ENCODE data around the gene ASIC3.

ASIC3 gene

DNA sequence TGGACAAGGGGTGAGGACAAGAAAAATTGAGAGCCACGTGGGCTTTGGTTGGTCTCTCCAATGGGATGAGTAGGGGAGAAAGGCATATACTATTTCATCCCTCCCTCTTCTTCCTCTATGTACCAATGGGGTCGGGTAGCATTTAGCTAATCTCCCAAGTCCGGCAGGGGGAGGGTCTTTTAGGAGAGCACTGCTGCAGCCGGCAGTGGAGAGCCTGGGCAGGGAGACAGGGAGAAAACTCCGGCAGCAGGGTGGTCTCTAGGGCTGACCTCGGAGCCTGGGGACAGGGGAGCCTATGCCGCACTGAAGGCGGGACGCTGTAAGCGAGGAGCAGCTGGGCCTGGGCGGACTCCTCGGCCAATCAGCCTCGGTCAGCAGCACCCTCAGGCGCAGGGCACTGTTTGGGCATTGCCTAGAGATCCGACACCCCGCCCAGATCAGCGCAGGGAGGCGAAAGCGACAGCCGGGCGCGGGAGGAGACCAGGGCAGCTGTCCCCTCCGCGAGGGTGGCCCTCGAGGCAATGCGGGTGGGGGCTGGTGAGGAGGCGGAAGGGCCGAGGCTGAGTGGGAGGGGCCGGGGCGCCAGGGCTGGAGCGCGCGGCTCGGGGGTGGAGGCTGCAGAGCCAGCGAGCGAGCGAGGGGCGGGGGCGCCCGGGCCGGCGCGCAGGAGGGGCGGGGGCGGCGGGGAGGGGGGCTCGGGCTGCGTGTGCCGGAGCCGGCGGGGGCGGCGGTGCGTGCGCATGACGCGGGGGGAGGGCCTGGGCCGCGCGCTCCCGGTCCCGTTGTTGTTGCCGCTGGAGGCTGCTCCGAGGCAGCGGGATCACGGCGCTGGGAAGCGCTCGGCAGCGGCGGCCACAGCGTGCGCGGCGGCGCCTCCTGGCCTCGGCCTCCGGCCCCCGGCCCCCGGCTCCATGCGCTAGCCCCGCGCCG, 37.6 kb downstream of the ASIC3 start, which contains the start of gene AGAP3:
Gene AGAP3 (plus strand): TSS at position 785 of the 930 bp plus-strand sequence. CDS start 267 bp downstream, outside the sequence.
- H3K4me1 ChIP-seq (ENCODE audit: control insufficient read depth, insufficient read depth, low read length), result peaks cover 63% of the 10 kb centered on the region
- peak within 1 kb of the TSS; percentile 93 for H3K4me3 ChIP-seq (ENCODE audit: low read length)
- H3K27me3 ChIP-seq (replicated peaks; ENCODE audit: control insufficient read depth, insufficient read depth, low read length), result no peaks in the 10 kb centered on the region
- H3K9ac ChIP-seq (ENCODE audit: low read length), result peak within 1 kb of the TSS; percentile 90
- H3K36me3 ChIP-seq (ENCODE audit: control insufficient read depth, insufficient read depth, low read length, severe bottlenecking), result no peaks in the 10 kb centered on the region
- no peaks in the 10 kb centered on the region for H3K9me3 ChIP-seq (ENCODE audit: control insufficient read depth, low read length)
- peak; percentile 92 for DNase-seq (ENCODE audit: low read depth)

DNA sequence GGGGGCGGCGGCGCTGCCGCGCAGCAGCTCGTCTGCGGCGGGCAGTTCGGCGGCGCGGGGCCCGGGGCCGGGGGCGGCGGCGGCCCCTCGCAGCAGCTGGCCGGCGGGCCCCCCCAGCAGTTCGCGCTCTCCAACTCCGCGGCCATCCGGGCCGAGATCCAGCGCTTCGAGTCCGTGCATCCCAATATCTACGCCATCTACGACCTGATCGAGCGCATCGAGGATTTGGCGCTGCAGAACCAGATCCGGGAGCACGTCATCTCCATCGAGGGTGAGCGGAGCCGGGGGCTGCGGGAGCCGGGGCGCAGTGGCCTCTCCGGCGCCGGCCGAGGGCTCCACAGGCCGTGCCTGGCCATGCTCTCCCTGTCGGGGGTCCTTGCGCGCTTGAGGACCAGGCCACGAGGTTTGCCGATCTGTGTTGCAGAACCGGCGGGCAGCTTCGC, 38.5 kb downstream of the ASIC3 start:
- H3K4me1 ChIP-seq (ENCODE audit: control insufficient read depth, insufficient read depth, low read length), result peaks cover 63% of the 10 kb centered on the region
- H3K4me3 ChIP-seq (ENCODE audit: low read length), result peak overlapping the region; percentile 93
- H3K27me3 ChIP-seq (replicated peaks; ENCODE audit: control insufficient read depth, insufficient read depth, low read length), result no peaks in the 10 kb centered on the region
- H3K9ac ChIP-seq (ENCODE audit: low read length), result peak overlapping the region; percentile 90
- DNase-seq (ENCODE audit: low read depth), result peak; percentile 68
- no peaks in the 10 kb centered on the region for H3K9me3 ChIP-seq (ENCODE audit: control insufficient read depth, low read length)
- H3K36me3 ChIP-seq (ENCODE audit: control insufficient read depth, insufficient read depth, low read length, severe bottlenecking), result no peaks in the 10 kb centered on the region

DNA sequence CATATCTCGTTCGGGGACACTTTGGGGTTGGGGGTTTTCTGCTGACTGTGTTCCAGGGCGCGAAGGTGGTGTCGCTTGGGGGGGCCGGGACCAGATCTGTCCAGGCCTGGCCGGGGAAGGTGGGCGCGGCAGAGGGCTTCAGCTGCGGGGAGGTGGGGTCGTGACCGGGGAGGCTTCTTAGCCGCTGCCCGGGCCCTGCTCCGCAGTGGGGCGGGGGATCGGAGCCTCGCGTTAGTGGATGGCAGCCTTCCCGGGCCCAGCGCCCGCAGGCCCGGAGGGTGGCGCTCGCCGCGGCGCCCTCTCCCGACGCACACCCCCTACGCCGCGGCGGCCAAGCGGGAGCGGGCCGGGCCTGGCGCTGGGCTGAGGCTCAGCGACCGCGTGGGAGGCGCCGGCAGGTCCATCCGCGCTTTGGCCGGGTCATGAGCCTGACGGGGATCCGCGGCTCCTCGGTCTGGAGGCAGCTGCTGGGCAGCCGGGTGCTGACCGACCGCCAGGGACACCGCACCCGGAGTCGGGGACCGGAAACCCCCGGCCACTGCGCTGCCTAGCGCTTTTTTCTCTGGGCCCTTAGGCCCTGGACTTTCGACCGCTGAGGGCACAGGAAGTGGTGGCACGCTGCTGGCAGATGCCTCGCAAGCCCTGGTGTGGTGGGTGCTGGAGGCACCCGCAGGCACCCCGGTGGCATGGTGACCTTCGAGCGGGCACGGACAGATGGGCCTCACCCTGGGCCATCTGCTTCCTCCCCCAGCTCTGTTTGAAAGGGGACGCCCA, 39.1 kb downstream of the ASIC3 start:
- peak; percentile 84 for DNase-seq (ENCODE audit: low read depth)
- Histone ChIP-seq H3K27me3 (replicated peaks; ENCODE audit: control insufficient read depth, insufficient read depth, low read length) (no peaks in the 10 kb centered on the region), H3K4me3 (ENCODE audit: low read length) (peak overlapping the region; percentile 93), H3K4me1 (ENCODE audit: control insufficient read depth, insufficient read depth, low read length) (peaks cover 63% of the 10 kb centered on the region), H3K36me3 (ENCODE audit: control insufficient read depth, insufficient read depth, low read length, severe bottlenecking) (no peaks in the 10 kb centered on the region), H3K9me3 (ENCODE audit: control insufficient read depth, low read length) (no peaks in the 10 kb centered on the region), H3K9ac (ENCODE audit: low read length) (peak overlapping the region; percentile 90)

DNA sequence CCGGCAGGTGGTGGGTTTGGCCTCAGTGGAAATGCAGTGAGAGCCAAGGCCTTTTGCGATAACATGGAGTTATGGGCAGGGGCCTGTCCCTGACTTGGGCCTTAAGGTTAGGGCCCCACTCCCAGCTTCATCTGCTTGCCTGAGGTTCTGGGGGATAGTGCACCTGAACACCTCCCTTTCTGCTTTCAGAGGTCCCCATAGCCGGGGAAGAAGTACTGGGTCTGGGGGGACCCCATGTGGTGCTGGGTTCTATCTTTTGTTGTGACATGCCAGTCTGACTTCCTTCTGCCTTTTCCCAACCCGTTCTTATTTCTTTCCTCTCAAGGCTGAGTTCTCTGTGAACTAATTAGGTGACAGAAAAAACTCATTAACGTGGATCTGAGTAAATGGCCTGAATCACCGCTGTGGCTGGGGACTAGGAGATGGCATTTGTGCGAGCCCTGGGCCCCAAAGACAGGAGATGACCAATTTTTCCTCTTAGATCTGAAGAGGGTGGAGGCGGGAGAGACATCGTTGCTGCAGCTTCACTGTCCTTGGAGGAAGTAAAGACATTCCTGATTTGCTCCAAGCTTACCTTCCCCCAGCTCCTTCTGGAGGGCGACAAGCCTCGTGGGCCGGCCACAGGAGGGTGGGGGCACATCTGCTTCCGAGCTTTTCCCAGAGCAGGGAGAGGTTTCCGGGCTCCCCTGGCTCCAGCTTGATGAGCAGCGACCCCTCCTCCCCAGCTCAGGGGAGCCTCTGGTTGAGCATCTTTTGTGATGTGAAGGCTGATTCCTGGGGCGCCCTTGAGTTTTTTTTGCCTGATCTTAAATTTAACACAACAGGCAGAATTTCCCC, 39.9 kb downstream of the ASIC3 start:
- Histone ChIP-seq H3K27me3 (replicated peaks; ENCODE audit: control insufficient read depth, insufficient read depth, low read length) (no peaks in the 10 kb centered on the region), H3K9ac (ENCODE audit: low read length) (peak overlapping the region; percentile 90), H3K9me3 (ENCODE audit: control insufficient read depth, low read length) (no peaks in the 10 kb centered on the region), H3K36me3 (ENCODE audit: control insufficient read depth, insufficient read depth, low read length, severe bottlenecking) (no peaks in the 10 kb centered on the region), H3K4me1 (ENCODE audit: control insufficient read depth, insufficient read depth, low read length) (peaks cover 68% of the 10 kb centered on the region), H3K4me3 (ENCODE audit: low read length) (peak overlapping the region; percentile 93)
- peak; percentile 53 for DNase-seq (ENCODE audit: low read depth)

DNA sequence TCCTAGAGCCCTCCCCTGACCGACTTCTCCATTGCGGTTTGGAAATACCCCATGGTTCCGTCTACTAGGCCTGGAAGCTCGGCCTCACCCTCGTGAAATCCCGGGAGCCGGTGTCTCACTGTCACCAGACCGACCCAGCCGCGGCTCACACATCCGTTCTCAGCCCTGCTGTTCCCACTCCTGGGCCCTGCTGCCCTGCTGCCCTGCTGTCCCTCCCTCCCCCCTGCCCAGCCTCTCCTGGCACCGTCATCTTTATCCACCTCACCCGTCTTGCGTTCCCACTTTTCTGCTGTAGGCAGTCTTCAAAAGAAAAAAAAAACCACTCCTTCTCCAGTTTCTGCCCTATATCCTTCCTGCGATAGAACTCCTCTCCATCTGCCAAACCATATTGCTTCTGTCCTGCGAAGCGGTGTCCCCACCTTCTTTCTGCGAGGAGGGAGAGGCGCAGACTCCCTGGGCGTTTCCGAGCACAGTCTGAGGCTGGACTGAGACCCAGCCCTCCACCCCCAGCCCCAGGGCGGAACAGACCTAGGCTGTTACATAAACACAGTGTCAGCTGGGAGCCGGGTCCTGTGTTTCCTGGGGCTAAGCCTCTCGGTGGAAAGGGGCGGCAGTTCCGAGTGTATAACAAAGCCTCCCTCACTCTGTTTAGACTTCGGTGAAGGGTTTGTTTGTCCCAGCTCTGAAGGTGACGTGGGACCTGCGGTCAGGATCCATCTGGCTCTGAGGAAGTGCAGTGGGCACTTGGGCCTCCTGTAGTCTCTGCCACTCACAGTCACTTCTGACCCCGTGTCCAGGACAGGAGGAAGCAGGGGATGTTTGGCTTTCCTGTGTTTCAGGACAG, 40.7 kb downstream of the ASIC3 start:
- DNase-seq (ENCODE audit: low read depth), result peak; percentile 80
- H3K4me3 ChIP-seq (ENCODE audit: low read length), result peak overlapping the region; percentile 93
- H3K9ac ChIP-seq (ENCODE audit: low read length), result peak overlapping the region; percentile 90
- H3K4me1 ChIP-seq (ENCODE audit: control insufficient read depth, insufficient read depth, low read length), result peaks cover 69% of the 10 kb centered on the region
- no peaks in the 10 kb centered on the region for H3K27me3 ChIP-seq (replicated peaks; ENCODE audit: control insufficient read depth, insufficient read depth, low read length)
- no peaks in the 10 kb centered on the region for H3K36me3 ChIP-seq (ENCODE audit: control insufficient read depth, insufficient read depth, low read length, severe bottlenecking)
- no peaks in the 10 kb centered on the region for H3K9me3 ChIP-seq (ENCODE audit: control insufficient read depth, low read length)

DNA sequence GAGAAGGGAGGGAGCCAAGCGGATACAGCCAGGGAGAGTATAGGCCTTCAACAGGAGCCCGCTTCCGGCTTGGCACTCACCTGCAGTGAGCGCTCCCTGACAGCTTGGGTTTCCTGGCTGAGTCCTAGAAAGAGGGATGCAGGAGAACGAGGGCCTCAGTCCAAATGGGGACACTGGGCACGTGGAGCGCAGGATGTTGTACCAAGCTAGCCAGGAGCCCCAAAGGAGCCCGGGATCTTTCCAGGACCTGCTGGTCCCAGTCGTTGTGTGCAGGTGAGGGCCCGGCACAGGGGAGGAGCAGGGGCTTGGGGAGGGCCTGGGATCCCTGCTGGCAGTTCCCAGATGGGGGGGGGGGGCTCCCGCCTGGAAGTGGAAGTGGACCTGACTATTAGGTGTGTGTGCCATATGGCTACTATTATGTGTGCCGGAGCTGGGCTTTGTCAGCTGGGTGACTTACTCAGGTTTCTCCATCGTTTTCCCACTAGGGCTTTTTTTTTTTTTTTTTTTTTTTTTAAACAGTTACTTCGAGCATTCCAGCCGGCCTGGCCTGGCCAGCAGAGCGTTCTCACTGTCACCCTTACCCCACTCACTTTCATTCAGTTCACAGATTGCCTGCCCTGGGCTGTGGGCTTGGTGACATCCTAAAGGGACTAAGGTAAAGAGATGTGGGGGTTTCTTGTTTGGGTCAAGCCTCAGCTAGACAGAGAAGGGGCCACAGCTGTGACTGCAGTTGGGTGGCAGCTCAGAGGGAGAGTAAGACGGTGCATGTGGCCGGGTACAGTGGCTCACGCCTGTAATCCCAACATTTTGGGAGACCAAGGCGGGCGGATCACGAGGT, 41.8 kb downstream of the ASIC3 start:
- H3K9ac ChIP-seq (ENCODE audit: low read length), result peak overlapping the region; percentile 90
- peak; percentile 50 for DNase-seq (ENCODE audit: low read depth)
- peaks cover 76% of the 10 kb centered on the region for H3K4me1 ChIP-seq (ENCODE audit: control insufficient read depth, insufficient read depth, low read length)
- peak overlapping the region; percentile 93 for H3K4me3 ChIP-seq (ENCODE audit: low read length)
- no peaks in the 10 kb centered on the region for H3K27me3 ChIP-seq (replicated peaks; ENCODE audit: control insufficient read depth, insufficient read depth, low read length)
- no peaks in the 10 kb centered on the region for H3K36me3 ChIP-seq (ENCODE audit: control insufficient read depth, insufficient read depth, low read length, severe bottlenecking)
- no peaks in the 10 kb centered on the region for H3K9me3 ChIP-seq (ENCODE audit: control insufficient read depth, low read length)

DNA sequence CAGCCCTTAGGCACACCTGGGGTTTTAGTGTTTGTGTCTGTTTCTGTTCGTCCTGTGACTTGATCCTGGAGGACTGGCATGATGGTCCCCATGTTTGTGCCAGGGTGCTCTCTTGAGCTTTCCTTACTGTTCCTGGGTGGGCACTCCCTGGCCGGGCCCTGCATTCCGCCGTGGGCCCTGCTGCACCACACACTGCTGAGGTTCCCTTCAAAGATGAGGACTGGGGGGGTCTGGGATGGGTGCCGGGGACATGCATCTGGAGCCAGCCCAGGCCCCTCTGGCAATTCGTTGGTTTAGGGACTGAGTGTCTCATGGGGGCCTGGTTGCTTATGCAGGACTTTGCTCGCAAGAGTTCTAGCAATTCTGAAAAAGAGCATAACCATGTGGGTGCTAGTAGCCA, 42.7 kb downstream of the ASIC3 start:
- Histone ChIP-seq H3K4me1 (ENCODE audit: control insufficient read depth, insufficient read depth, low read length) (peaks cover 71% of the 10 kb centered on the region), H3K9me3 (ENCODE audit: control insufficient read depth, low read length) (no peaks in the 10 kb centered on the region), H3K27me3 (replicated peaks; ENCODE audit: control insufficient read depth, insufficient read depth, low read length) (no peaks in the 10 kb centered on the region), H3K4me3 (ENCODE audit: low read length) (no peak overlapping the region), H3K9ac (ENCODE audit: low read length) (peak overlapping the region; percentile 11), H3K36me3 (ENCODE audit: control insufficient read depth, insufficient read depth, low read length, severe bottlenecking) (no peaks in the 10 kb centered on the region)
- no peak for DNase-seq (ENCODE audit: low read depth)

DNA sequence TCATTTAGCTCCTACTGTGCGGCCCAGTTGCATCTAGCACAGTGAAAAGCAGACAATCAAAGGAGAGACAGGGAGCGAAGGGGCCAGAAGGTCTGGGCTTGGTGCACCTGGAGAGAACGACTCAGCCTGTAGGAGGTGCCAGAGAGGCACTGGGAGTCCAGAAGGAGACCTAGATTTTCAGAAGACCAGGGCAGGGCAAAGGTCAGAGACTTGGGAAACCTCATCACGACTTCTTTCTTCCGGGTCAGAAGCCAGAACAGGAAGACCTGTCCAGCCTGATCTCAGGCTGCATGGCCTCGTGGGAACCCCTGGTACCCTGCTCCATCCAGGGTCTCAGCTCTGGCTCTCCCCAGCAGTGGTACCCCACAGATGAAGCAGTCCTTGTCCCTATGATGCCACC, 43.1 kb downstream of the ASIC3 start:
- peaks cover 71% of the 10 kb centered on the region for H3K4me1 ChIP-seq (ENCODE audit: control insufficient read depth, insufficient read depth, low read length)
- H3K9ac ChIP-seq (ENCODE audit: low read length), result peak overlapping the region; percentile 11
- DNase-seq (ENCODE audit: low read depth), result peak; percentile 41
- H3K4me3 ChIP-seq (ENCODE audit: low read length), result no peak overlapping the region
- no peaks in the 10 kb centered on the region for H3K36me3 ChIP-seq (ENCODE audit: control insufficient read depth, insufficient read depth, low read length, severe bottlenecking)
- H3K9me3 ChIP-seq (ENCODE audit: control insufficient read depth, low read length), result no peaks in the 10 kb centered on the region
- no peaks in the 10 kb centered on the region for H3K27me3 ChIP-seq (replicated peaks; ENCODE audit: control insufficient read depth, insufficient read depth, low read length)

DNA sequence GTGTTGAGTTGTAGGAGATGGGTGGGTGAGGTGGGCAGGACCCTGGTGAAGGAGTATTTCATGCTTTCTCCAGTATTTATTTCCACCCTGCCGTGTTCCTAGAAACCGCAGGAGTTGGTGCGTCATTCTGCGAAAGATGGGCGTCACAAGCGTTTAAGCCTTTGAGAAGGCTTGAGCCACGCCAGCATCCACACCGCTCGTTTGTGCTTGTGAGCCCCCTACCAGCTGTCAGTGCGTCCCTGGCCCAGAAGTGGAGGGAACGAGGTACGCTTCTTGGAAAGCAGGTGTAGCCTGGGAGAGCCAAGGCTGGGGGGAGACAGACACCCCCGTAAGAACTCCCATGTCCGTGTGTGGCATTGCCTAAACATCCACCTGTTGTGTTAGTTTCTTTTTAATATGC, 43.7 kb downstream of the ASIC3 start:
- DNase-seq (ENCODE audit: low read depth), result no peak
- H3K36me3 ChIP-seq (ENCODE audit: control insufficient read depth, insufficient read depth, low read length, severe bottlenecking), result no peaks in the 10 kb centered on the region
- H3K9me3 ChIP-seq (ENCODE audit: control insufficient read depth, low read length), result no peaks in the 10 kb centered on the region
- H3K4me1 ChIP-seq (ENCODE audit: control insufficient read depth, insufficient read depth, low read length), result peaks cover 71% of the 10 kb centered on the region
- H3K27me3 ChIP-seq (replicated peaks; ENCODE audit: control insufficient read depth, insufficient read depth, low read length), result no peaks in the 10 kb centered on the region
- peak overlapping the region; percentile 17 for H3K9ac ChIP-seq (ENCODE audit: low read length)
- no peak overlapping the region for H3K4me3 ChIP-seq (ENCODE audit: low read length)
